Measurements from ENCODE around the gene DOCK6.

DOCK6 gene

GRCh38 chr19:11260996-11261395 is 1.3 kb downstream of the DOCK6 start:
- TF ChIP-seq CTCF (IDR thresholded peaks at IDR 0.05; ENCODE audit: low read depth, low read length), result no peak
- in situ Hi-C loops (cut with HindIII; ENCODE audit: low sequenced_read_pairs), result no loop called here
- no peak overlapping the region for H3K4me3 ChIP-seq (ENCODE audit: low read depth, low read length)
- DNase-seq (ENCODE audit: low read depth, low spot score), result no peak

- in situ Hi-C loops (cut with HindIII; ENCODE audit: low sequenced_read_pairs), result no loop called here
- TF ChIP-seq CTCF (IDR thresholded peaks at IDR 0.05; ENCODE audit: low read depth, low read length), result no peak
- H3K4me3 ChIP-seq (ENCODE audit: low read depth, low read length), result no peak overlapping the region
- DNase-seq (ENCODE audit: low read depth, low spot score), result no peak
Measured at GRCh38 chr19:11257846-11258380, 4.4 kb downstream of the DOCK6 start.

- no peak for TF ChIP-seq CTCF (IDR thresholded peaks at IDR 0.05; ENCODE audit: low read depth, low read length)
- no peak overlapping the region for H3K4me3 ChIP-seq (ENCODE audit: low read depth, low read length)
- in situ Hi-C loops (cut with HindIII; ENCODE audit: low sequenced_read_pairs), result no loop called here
- DNase-seq (ENCODE audit: low read depth, low spot score), result no peak
Measured at GRCh38 chr19:11256189-11256588, 6.1 kb downstream of the DOCK6 start.

GRCh38 chr19:11254666-11255065 is 7.7 kb downstream of the DOCK6 start:
- no peak for DNase-seq (ENCODE audit: low read depth, low spot score)
- no peak for TF ChIP-seq CTCF (IDR thresholded peaks at IDR 0.05; ENCODE audit: low read depth, low read length)
- in situ Hi-C loops (cut with HindIII; ENCODE audit: low sequenced_read_pairs), result no loop called here
- no peak overlapping the region for H3K4me3 ChIP-seq (ENCODE audit: low read depth, low read length)

- in situ Hi-C loops (cut with HindIII; ENCODE audit: low sequenced_read_pairs), result no loop called here
- TF ChIP-seq CTCF (IDR thresholded peaks at IDR 0.05; ENCODE audit: low read depth, low read length), result no peak
- DNase-seq (ENCODE audit: low read depth, low spot score), result no peak
Measured at GRCh38 chr19:11252665-11253355, 9.5 kb downstream of the DOCK6 start.

GRCh38 chr19:11251650-11252314 is 10.5 kb downstream of the DOCK6 start:
- in situ Hi-C loops (cut with HindIII; ENCODE audit: low sequenced_read_pairs), result no loop called here
- DNase-seq (ENCODE audit: low read depth, low spot score), result no peak
- no peak for TF ChIP-seq CTCF (IDR thresholded peaks at IDR 0.05; ENCODE audit: low read depth, low read length)
- no peak overlapping the region for H3K4me3 ChIP-seq (ENCODE audit: low read depth, low read length)

More at GRCh38 chr19:11252665-11253355, 9.5 kb downstream of the DOCK6 start:
- H3K4me3 ChIP-seq (ENCODE audit: low read depth, low read length), result no peak overlapping the region
